Gastroesophageal sphincter (tissue), 4 donors: Measurements from ENCODE around the gene LSM7. TPM values are rescaled to one million over a fixed set of nuclear protein-coding genes. Genes with fewer than 3 reads are reported as not detected.

Experiments used
- ATAC-seq: fragments of 150-250 bp; one replicate; pipeline ENCODE4 v1.9.1; 2016; ENCODE audit warnings: mild to moderate bottlenecking, moderate library complexity
- H3K27ac ChIP-seq, 4 donors: fragments of 200-600 bp; sonication (generic) in 3 of 4; 1 replicate in 3 of 4; 2 replicates in 1 of 4; pipeline ENCODE4 v1.5.1; 2016 to 2019
- H3K27me3 ChIP-seq: fragments of 200-600 bp; sonication (generic); one replicate; pipeline ENCODE4 v1.5.1; 2019
- H3K36me3 ChIP-seq, 2 donors: fragments of 200-600 bp; sonication (generic); one replicate each; pipeline ENCODE4 v1.5.1; 2019; ENCODE audit warnings: control low read depth in 1 of 2
- H3K4me1 ChIP-seq, 3 donors: fragments of 200-600 bp; sonication (generic); 1 replicate in 2 of 3; 2 replicates in 1 of 3; pipeline ENCODE4 v1.5.1; 2016 to 2019; ENCODE audit warnings: control low read depth in 2 of 3
- H3K4me3 ChIP-seq, 2 donors: fragments of 200-600 bp; sonication (generic); one replicate each; pipeline ENCODE4 v1.5.1; 2019; ENCODE audit warnings: mild to moderate bottlenecking in 1 of 2, moderate library complexity in 1 of 2
- H3K9me3 ChIP-seq, 3 donors: fragments of 200-600 bp; sonication (generic); one replicate each; pipeline ENCODE4 v1.5.1; 2017 to 2019; ENCODE audit warnings: control low read depth in 2 of 3
- EP300 ChIP-seq: sonication (generic); formaldehyde crosslinking; IDR thresholded peaks from one replicate; pipeline ENCODE4 v1.6.1; 2017; ENCODE audit warnings: antibody characterized with exemption, mild to moderate bottlenecking
- POLR2A ChIP-seq, 2 donors: fragments of 450-650 bp; IDR thresholded peaks; one replicate each; pipeline ENCODE4 v1.6.1; 2017; ENCODE audit warnings: antibody characterized with exemption in 2 of 2, mild to moderate bottlenecking in 2 of 2, moderate library complexity in 1 of 2
- POLR2AphosphoS5 ChIP-seq: sonication (generic); formaldehyde crosslinking; IDR thresholded peaks from one replicate; pipeline ENCODE4 v1.6.1; 2017; ENCODE audit warnings: antibody characterized with exemption
- WGBS, 2 donors: methylation state at CpG; one replicate each; pipeline ENCODE4 v1.1.5; 2018; ENCODE audit warnings: low coverage in 1 of 2; 5-methylcytosine and 5-hydroxymethylcytosine counted together
- total RNA-seq, 4 donors: library from RNA; depleted of rRNA; stranded (reverse); fragments of >200 nt; gene quantifications; one replicate each; pipeline ENCODE4 v1.1.0, GENCODE V29; 2016
- TF ChIP-seq, protein P1 (sequence below), 4 experiments: fragments of 200-600 bp in 2 of 4; fragments of 450-650 bp in 2 of 4; sonication (generic) in 1 of 4; IDR thresholded peaks; one replicate each; pipeline ENCODE4 v1.5.1; 2017 to 2019; ENCODE audit warnings: antibody characterized with exemption in 4 of 4, mild to moderate bottlenecking in 2 of 4, moderate library complexity in 2 of 4

The LSM7 gene
- total RNA-seq, 4 donors from 2014 or later, result 52.3 to 86.1 (median 77.7) TPM

GRCh38 chr19:2331601-2332246 lies 3.3 kb upstream of the LSM7 start:
- no peaks in the 10 kb centered on the region for H3K27me3 ChIP-seq
- no peak for ATAC-seq
- 71 to 75% methylated on average over 4 to 6 of the region's 12 CpGs for WGBS, 2 donors
- no peak overlapping the region for H3K4me3 ChIP-seq
- TF ChIP-seq POLR2A (IDR thresholded peaks at IDR 0.05), result no peak
- TF ChIP-seq, protein P1, sequence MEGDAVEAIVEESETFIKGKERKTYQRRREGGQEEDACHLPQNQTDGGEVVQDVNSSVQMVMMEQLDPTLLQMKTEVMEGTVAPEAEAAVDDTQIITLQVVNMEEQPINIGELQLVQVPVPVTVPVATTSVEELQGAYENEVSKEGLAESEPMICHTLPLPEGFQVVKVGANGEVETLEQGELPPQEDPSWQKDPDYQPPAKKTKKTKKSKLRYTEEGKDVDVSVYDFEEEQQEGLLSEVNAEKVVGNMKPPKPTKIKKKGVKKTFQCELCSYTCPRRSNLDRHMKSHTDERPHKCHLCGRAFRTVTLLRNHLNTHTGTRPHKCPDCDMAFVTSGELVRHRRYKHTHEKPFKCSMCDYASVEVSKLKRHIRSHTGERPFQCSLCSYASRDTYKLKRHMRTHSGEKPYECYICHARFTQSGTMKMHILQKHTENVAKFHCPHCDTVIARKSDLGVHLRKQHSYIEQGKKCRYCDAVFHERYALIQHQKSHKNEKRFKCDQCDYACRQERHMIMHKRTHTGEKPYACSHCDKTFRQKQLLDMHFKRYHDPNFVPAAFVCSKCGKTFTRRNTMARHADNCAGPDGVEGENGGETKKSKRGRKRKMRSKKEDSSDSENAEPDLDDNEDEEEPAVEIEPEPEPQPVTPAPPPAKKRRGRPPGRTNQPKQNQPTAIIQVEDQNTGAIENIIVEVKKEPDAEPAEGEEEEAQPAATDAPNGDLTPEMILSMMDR (IDR thresholded peaks at IDR 0.05), result no peak
- no peak for TF ChIP-seq EP300
- no peak for TF ChIP-seq POLR2AphosphoS5
- peaks cover 0 to 5% of the 10 kb centered on the region in 2 donors for H3K36me3 ChIP-seq
- H3K9me3 ChIP-seq, result no peaks in the 10 kb centered on the region
- peaks cover 0 to 72% (median 44%) of the 10 kb centered on the region in 3 donors for H3K4me1 ChIP-seq
- peak overlapping the region in 2 of 4 donors; percentile 20 to 55 for H3K27ac ChIP-seq

DNA sequence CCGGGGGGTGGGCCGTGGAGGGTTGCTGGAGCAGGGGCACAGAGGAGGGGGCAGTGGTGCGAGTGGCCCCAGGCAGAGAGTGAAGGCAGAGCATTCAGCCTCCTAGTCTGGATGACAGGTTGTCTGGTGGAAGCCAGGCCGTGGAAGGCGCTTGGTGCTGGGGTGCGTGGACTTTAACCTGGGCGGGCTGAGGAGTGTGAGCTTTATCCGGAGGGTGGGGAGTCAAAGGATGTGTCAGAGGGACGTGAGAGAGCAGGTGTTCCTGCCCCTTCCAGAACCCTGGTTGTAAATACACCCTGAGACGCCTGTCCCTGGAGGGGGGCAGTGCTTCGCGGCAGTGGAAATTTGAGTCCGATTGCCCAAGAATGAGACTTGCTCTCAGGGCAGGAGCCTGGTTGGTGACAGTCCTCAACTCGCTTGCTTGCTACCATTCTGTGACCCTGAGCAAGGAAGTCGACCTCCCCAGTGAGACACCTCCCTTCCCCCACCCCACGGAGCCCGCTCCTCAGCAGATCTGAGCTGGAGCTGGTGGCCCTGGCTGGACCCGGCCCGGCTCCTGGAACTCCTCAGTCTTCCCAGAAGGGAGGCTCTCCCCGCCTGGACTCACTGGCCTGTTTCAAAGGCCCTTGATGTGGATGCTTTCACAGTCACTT lies 2.4 kb upstream of the LSM7 start:
- TF ChIP-seq, protein P1 (IDR thresholded peaks at IDR 0.05), result no peak
- no peak for TF ChIP-seq POLR2A (IDR thresholded peaks at IDR 0.05)
- no peak for TF ChIP-seq EP300
- no peak for TF ChIP-seq POLR2AphosphoS5
- WGBS, 2 donors, result 80% methylated on average over 7 of the region's 20 CpGs; no CpG with 5 or more reads in 1 of the 2 donors
- Histone ChIP-seq H3K4me1 (peaks cover 0 to 82% (median 46%) of the 10 kb centered on the region in 3 donors), H3K27me3 (no peaks in the 10 kb centered on the region), H3K27ac (peak overlapping the region in 1 of 4 donors; percentile 13), H3K9me3 (no peaks in the 10 kb centered on the region), H3K36me3 (peaks cover 0 to 9% of the 10 kb centered on the region in 2 donors), H3K4me3 (no peak overlapping the region)
- ATAC-seq, result no peak

DNA sequence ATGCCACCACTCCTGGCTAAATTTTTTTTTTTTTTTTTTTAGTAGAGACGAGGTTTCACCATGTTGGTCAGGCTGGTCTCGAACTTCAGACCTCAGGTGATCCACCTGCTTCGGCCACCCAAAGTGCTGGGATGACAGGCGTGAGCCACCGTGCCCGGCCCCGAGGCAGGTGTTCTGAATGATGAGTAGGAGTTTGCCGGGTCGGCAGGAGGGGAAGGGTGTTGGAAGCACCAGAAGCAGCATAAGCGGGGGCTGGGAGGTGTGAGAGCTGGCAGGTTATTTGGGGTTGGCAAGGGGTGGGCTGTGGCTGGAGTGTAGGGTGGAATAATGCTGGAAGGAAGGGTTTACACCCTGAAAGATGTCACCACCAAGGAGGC lies 1.9 kb upstream of the LSM7 start:
- H3K4me3 ChIP-seq, result no peak overlapping the region
- peaks cover 0 to 87% (median 46%) of the 10 kb centered on the region in 3 donors for H3K4me1 ChIP-seq
- 53 to 93% methylated on average over 3 to 5 of the region's 10 CpGs for WGBS, 2 donors
- no peaks in the 10 kb centered on the region for H3K9me3 ChIP-seq
- peaks cover 0 to 14% of the 10 kb centered on the region in 2 donors for H3K36me3 ChIP-seq
- no peak for ATAC-seq
- H3K27ac ChIP-seq, result peak overlapping the region in 1 of 4 donors; percentile 13
- H3K27me3 ChIP-seq, result no peaks in the 10 kb centered on the region
- TF ChIP-seq, protein P1 (IDR thresholded peaks at IDR 0.05), result no peak
- TF ChIP-seq POLR2AphosphoS5 (no peak), POLR2A (IDR thresholded peaks at IDR 0.05) (no peak), EP300 (no peak)

- H3K4me1 ChIP-seq, result peaks cover 0 to 84% (median 46%) of the 10 kb centered on the region in 3 donors
- H3K9me3 ChIP-seq, result no peaks in the 10 kb centered on the region
- H3K27me3 ChIP-seq, result no peaks in the 10 kb centered on the region
- no peak overlapping the region for H3K27ac ChIP-seq
- peaks cover 0 to 18% of the 10 kb centered on the region in 2 donors for H3K36me3 ChIP-seq
- H3K4me3 ChIP-seq, result peak overlapping the region; percentile 87 to 93
- 33 to 41% methylated on average over 6 to 9 of the region's 13 CpGs for WGBS, 2 donors
- no peak for ATAC-seq
- TF ChIP-seq, protein P1 (IDR thresholded peaks at IDR 0.05), result no peak
- TF ChIP-seq POLR2A (IDR thresholded peaks at IDR 0.05), result no peak
- TF ChIP-seq EP300, result no peak
- TF ChIP-seq POLR2AphosphoS5, result no peak
Measured at GRCh38 chr19:2329501-2329916, 1.1 kb upstream of the LSM7 start.
